ENCODE measurements around the gene HID1. TPM values are rescaled to one million over a fixed set of nuclear protein-coding genes. Genes with fewer than 3 reads are reported as not detected.

HID1 gene
- total RNA-seq, 4 donors from 2014 or later = 1.7 to 6.3 (median 2.6) TPM

DNA sequence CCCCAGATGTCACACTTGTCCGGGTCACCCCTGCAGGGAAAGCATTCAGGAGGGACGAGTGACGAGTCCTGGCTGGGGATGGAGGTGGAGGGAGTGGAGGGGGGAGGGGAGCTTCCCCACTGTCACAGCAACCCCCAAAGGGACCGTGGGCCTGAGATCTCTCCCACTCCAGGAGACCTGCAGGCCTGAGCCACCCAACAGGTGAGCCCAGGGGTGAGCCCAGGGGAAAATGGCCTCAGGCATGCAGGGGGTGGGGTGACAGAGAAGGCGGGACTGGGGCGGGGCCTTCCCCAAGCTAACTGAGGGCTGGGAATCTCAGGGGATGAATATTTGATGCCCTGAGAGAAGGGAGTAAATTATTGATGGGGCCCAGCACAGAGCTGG is 51.9 kb downstream of the HID1 start:
- intact Hi-C loops (cut with DNase I) = loop anchor here (5.0 kb wide), 1 partner anchor 37 kb away; no protein-coding TSS in a partner anchor

DNA sequence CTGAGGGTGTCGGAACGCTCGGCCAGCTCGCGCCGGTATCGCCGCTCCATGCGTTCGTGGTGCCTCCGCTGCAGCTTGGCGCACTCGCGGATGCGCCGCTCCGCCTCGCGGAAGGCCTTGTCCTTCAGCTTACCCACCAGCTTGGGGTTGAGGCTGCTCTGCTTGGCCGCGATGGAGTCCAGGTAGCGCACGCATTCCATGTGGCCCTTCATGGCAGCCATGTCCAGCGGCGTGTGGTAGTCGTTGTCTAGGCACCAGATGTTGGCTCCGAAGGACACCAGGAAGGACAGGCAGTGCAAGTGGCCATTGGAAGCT is 52.3 kb downstream of the HID1 start:
- Histone ChIP-seq H3K36me3 (no peaks in the 10 kb centered on the region), H3K27ac (no peak overlapping the region), H3K4me1 (peaks cover 32 to 50% (median 38%) of the 10 kb centered on the region in 3 donors), H3K9me3 (no peaks in the 10 kb centered on the region), H3K4me3 (no peak overlapping the region), H3K27me3 (peaks cover 0 to 82% (median 19%) of the 10 kb centered on the region in 4 donors)
- DNase-seq = no peak
- TF ChIP-seq POLR2A (IDR thresholded peaks at IDR 0.05) = no peak
- TF ChIP-seq, protein P1, sequence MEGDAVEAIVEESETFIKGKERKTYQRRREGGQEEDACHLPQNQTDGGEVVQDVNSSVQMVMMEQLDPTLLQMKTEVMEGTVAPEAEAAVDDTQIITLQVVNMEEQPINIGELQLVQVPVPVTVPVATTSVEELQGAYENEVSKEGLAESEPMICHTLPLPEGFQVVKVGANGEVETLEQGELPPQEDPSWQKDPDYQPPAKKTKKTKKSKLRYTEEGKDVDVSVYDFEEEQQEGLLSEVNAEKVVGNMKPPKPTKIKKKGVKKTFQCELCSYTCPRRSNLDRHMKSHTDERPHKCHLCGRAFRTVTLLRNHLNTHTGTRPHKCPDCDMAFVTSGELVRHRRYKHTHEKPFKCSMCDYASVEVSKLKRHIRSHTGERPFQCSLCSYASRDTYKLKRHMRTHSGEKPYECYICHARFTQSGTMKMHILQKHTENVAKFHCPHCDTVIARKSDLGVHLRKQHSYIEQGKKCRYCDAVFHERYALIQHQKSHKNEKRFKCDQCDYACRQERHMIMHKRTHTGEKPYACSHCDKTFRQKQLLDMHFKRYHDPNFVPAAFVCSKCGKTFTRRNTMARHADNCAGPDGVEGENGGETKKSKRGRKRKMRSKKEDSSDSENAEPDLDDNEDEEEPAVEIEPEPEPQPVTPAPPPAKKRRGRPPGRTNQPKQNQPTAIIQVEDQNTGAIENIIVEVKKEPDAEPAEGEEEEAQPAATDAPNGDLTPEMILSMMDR (IDR thresholded peaks at IDR 0.05) = no peak
- WGBS, 2 donors = 95% methylated on average over 4 of the region's 27 CpGs; no CpG with 5 or more reads in 1 of the 2 donors
- intact Hi-C loops (cut with DNase I) = loop anchor here (5.0 kb wide), 1 partner anchor 37 kb away; no protein-coding TSS in a partner anchor

More for the DNA sequence above, 51.9 kb downstream of the HID1 start:
- Histone ChIP-seq H3K4me1 (peaks cover 32 to 50% (median 38%) of the 10 kb centered on the region in 3 donors), H3K27me3 (peaks cover 0 to 86% (median 19%) of the 10 kb centered on the region in 4 donors), H3K9me3 (no peaks in the 10 kb centered on the region), H3K4me3 (no peak overlapping the region), H3K27ac (peak overlapping the region in 3 of 4 donors; percentile 22 to 45 (median 29)), H3K36me3 (no peaks in the 10 kb centered on the region)
- no peak for DNase-seq
- WGBS, 2 donors = 17% methylated on average over 1 of the region's 6 CpGs; no CpG with 5 or more reads in 1 of the 2 donors
- no peak for TF ChIP-seq POLR2A (IDR thresholded peaks at IDR 0.05)
- TF ChIP-seq, protein P1 (IDR thresholded peaks at IDR 0.05) = no peak

DNA sequence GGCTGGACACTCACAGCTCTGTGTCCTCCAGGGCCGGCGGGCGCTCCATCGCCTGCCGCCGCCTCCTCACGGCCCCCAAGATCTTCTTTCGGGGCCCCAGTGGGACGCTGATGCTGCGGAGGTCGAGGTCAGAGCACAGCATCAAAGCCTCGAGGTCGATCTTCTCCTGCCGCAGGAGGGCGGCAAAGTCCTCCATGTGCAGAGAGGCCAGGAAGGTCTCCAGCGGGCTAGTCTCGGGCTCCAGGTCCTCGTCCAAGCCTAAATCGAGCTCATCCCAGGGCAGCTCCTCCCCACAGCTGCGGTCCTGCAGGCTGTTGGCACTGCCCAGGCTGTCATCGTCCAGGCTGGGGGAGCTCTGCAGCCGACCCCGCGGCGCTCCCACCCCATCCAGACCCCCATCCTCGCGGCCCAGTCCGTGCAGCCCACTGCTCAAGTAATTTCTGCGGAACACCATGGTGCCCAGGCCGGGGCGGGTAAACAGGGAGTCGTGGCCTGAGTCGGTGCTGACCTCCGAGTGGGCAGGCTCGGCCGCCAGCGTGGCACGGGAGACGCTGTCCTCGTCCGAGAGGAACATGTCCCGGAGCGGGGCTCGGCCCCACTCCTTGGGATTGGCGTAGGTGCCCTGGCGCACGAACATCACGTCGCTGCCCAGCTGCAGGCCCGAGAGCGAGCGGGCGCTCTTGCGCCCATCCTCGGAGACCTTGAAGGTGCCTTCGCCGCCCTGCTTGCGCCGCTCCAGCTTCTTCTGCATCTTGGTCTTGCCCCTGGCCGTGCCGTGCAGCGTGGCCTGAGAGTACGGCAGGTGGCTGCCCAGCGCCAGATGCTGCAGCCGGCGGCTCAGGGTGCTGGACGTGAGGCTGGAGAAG is 52.9 kb downstream of the HID1 start:
- WGBS, 2 donors = 81% methylated on average over 38 of the region's 67 CpGs; no CpG with 5 or more reads in 1 of the 2 donors
- Histone ChIP-seq H3K27me3 (peaks cover 0 to 76% (median 16%) of the 10 kb centered on the region in 4 donors), H3K36me3 (no peaks in the 10 kb centered on the region), H3K4me3 (no peak overlapping the region), H3K27ac (no peak overlapping the region), H3K4me1 (peaks cover 31 to 47% (median 38%) of the 10 kb centered on the region in 3 donors), H3K9me3 (no peaks in the 10 kb centered on the region)
- no peak for TF ChIP-seq POLR2A (IDR thresholded peaks at IDR 0.05)
- TF ChIP-seq, protein P1 (IDR thresholded peaks at IDR 0.05) = no peak
- intact Hi-C loops (cut with DNase I) = loop anchor here (5.0 kb wide), 1 partner anchor 38 kb away; no protein-coding TSS in a partner anchor
- no peak for DNase-seq

DNA sequence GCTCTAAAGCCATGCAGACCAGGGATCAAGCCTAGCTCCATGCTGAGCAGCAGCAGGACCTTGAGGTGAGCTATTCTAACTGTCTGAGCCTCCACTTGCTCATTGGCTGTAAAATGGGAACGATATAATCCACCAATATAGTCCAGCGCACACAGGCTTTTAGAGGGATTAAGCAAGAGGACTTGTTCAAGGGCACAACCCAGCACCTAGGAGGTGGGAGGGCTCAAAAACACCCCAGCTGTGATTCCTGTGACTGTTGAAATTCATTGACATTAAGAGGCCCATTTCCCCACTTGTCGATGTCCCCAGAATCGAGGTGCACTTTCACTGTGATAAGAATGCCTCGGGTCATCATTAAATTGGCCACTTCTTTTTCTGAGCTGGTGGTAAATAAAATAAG is 53.7 kb downstream of the HID1 start:
- no peak overlapping the region for H3K4me3 ChIP-seq
- no peak for DNase-seq
- H3K4me1 ChIP-seq = peaks cover 23 to 40% (median 32%) of the 10 kb centered on the region in 3 donors
- 88 to 93% methylated on average over 4 to 5 of the region's 5 CpGs for WGBS, 2 donors
- no peak overlapping the region for H3K27ac ChIP-seq
- no peaks in the 10 kb centered on the region for H3K36me3 ChIP-seq
- no peaks in the 10 kb centered on the region for H3K9me3 ChIP-seq
- H3K27me3 ChIP-seq = peaks cover 0 to 69% (median 9%) of the 10 kb centered on the region in 4 donors
- TF ChIP-seq POLR2A (IDR thresholded peaks at IDR 0.05) = no peak
- TF ChIP-seq, protein P1 (IDR thresholded peaks at IDR 0.05) = no peak
- intact Hi-C loops (cut with DNase I) = no loop called here

DNA sequence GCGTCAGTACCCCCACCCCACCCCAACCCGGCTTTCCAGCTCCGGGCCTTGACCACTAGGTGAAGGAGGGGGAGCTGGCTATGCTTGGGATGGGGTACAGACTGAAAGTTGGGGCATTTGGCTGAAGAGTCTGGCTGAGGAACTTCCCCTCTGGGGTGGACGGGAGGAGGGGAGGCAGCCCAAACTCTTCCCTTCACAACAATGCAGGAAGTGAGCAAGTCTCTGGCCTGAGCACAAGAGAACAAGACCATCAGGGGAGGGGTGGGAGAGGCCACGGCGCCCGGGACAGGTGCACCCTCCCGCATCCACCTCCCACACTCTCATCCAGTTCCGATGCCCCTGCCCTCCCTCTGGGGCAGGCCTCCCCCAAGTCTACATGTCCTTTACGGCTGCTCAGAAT is 55.1 kb downstream of the HID1 start:
- no peak for DNase-seq
- Histone ChIP-seq H3K9me3 (no peaks in the 10 kb centered on the region), H3K27ac (no peak overlapping the region), H3K4me1 (peaks cover 8 to 25% (median 17%) of the 10 kb centered on the region in 3 donors), H3K27me3 (peaks cover 0 to 54% (median 1%) of the 10 kb centered on the region in 4 donors), H3K4me3 (no peak overlapping the region), H3K36me3 (no peaks in the 10 kb centered on the region)
- 52 to 68% methylated on average over 5 to 9 of the region's 10 CpGs for WGBS, 2 donors
- intact Hi-C loops (cut with DNase I) = no loop called here
- TF ChIP-seq, protein P1 (IDR thresholded peaks at IDR 0.05) = no peak
- no peak for TF ChIP-seq POLR2A (IDR thresholded peaks at IDR 0.05)
